NCI-H2227 (cell line): ENCODE measurements around the gene WNT3.

Experiments
- DNase-seq: peaks from one replicate; lab custom pipeline; 2025; ENCODE audit not compliant: unreplicated experiment; lab: John Stamatoyannopoulos, UW

The WNT3 gene

DNA sequence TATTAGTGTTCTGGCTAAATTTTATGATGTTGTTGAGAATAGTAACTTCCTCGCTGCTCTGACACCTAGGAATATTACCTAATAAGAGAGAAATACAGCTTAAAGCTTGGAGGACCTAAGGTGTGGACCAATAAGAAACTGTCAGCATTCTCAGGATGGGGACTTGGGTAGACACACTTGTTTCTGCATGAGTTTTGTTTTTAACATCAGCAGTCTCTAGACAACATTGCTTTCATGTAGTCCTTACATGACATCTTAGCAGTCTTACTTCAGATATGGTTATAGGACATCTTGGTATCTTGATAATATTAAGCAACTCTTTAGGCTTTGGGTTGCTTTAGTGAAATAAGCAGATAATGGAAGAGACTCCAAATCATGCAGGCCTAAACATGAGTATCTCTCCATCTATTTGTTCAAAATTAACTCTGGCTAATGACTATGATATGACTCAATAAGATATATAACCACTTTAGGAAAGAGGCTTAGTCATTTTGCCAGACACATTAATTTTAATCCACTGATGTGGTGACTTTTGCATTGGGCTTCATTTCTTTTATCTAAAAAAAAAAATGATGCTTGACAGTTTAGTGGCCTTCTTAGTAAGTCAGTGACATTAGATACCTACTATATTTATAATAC lies 84.5 kb downstream of the WNT3 start:
- DNase-seq: no peak

DNA sequence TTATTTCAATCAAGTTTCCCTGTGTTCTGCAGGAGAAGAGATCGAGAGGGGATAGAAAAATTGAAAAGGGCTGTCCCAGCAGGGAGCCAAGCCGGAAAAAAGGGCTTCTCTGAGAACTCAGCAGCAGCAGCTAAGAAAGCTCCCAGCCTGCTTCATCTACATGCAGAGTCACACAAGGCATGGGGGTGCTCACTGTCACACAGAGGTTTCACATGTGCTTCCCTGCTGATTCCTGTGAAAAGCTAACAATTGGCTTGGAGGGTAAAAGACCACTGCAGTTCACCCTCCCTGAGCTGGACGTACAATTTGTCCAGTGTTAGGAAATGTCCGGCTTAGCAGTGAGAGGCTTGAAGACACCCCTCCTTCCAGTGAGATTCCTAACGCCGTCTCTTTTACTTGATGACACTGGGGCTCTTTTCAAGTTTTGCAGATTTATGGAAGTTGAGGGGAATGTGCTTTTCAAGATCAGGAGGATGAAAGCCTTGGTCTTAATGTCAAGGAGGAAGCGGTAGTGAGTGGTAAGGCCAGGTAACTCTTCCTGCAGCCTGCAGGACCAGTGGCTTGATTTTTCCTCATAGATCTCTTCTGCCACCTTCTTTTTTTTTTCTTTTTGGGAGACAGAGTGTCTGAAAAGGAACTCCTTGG lies 85.6 kb downstream of the WNT3 start:
- peak; percentile 49 for DNase-seq

DNA sequence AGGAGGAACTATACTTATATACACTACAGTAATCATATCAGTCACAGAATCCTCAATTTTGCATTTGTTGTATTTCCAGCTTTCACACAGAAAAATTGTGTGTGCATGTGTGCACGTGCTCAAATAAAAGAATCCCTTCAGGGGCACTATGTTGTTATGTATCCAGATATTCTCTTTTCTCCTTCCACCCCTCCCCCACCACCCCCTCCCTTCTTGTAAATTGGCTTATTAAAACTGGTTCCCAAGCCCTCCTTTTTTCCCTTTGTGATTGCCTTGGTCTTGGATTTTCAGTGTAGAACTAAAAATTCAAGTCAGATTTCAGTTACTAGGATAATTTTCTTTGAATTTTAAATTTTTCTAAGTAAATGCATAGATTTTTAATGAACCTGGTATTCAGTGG lies 86.3 kb downstream of the WNT3 start:
- DNase-seq: no peak

GRCh38 chr17:46730679-46731078 lies 87.8 kb downstream of the WNT3 start:
- no peak for DNase-seq

- no peak for DNase-seq
These were observed 88.5 kb downstream of the WNT3 start for GRCh38 chr17:46730026-46730425.

- no peak for DNase-seq
These were observed 90.7 kb downstream of the WNT3 start for GRCh38 chr17:46727572-46728348.

DNA sequence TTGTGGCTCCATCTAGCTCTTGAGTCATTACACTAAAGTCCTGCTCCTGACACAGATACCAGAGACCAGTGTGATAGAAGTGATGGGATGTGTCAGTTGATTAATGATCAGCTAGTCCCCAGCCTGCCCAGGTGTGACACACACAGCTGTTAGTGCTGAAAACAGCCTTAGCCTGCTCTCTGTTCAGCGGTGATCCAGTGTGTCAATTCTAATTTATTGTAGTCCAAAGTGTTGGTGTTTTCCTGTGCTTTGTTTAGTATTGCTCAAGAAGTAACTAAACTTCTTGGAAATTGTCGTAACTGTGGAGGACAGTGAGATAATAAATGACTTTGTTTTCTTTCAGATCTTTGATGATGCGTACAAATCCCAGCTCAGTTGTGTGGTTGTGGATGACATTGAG lies 92.3 kb downstream of the WNT3 start:
- no peak for DNase-seq

DNA sequence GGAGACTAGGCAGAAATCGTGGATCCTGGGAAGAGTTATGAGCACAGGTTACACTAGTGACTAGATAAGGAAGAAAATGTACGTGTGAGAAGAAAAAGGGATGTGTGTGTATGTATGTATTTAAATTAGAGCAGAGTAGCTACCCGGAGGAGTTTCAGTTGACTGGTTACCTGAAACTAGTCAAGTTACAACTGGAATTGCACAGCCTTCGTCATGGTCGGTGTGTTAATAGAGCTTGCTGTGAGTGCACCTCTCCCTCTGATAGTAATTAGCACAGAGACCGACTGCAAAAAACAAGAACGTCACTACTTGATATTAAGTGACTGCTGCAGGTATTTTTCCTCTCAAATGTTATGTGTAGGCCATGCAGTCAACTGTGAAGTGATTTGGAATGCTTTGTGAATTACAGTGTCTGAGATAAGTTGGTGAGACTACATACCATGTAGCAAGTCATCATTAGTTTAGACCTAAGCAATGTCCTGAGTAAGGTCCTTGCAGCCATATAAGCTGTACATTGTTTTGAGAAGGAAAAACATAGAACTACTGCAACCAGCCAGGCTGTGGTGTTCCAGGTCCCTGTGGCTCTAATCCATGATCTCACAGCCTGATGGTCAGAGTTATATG lies 95.7 kb downstream of the WNT3 start:
- DNase-seq: no peak

DNA sequence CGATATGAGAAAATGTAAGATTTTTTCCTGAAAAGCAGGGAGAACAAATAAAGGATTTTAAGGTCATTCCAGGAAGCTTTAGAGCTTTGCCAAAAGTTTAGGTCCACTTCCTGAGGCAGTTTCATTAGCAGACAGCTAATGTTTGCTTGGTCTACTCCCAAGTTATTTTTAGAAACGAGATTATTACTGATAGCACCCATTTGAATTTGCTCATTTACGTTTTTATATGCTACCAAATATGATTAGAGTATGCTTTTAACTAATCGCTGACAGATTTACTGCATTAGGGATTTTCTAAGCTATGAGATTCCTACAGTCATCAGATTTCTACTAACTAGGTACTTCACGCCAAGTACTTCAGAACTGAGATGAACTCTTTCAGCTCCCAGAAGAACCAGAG lies 98.1 kb downstream of the WNT3 start:
- no peak for DNase-seq

GRCh38 chr17:46719891-46720290 lies 98.6 kb downstream of the WNT3 start:
- no peak for DNase-seq

DNA sequence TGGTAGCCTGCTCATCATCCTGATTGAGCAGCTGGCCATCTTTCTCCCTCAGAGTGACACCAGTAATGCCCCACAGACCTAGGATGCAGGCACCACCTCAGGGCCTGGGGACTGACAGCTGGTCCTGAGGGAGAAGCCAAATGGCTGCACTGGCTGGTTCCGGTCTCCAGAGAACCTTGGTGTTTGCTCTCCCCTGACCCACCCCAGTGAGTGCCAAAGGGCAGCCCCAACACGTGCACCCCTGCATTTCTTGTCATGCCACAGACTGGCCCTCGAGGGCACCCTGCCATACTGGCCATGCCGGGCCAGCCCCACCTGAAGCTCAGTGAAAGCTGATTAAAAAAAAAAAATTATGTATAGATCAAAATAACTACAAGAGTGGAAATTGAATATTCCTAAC lies 100.5 kb downstream of the WNT3 start:
- DNase-seq: no peak
